A673 (cell line): Measurements from ENCODE around the gene BICD1. TPM values are rescaled to one million over a fixed set of nuclear protein-coding genes. Genes with fewer than 3 reads are reported as not detected.

Source experiments
- BruUV-seq: library from RNA; stranded (reverse); fragments of 400-500 nt; replicated peaks from 2 replicates; lab custom pipeline; 2021; lab: Mats Ljungman, UMichigan
- CTCF ChIA-PET: fragments of 300-600 bp; sonication (Branson Sonifier 250); formaldehyde crosslinking; loops from one replicate; lab custom pipeline; 2022; ENCODE audit warnings: antibody characterized with exemption; lab: Charles Lee
- POLR2A ChIA-PET: fragments of 300-600 bp; sonication (Branson Sonifier 250); formaldehyde crosslinking; loops from one replicate; lab custom pipeline; 2022; ENCODE audit warnings: antibody characterized with exemption; ENCODE audit not compliant: low non-redundant PET; lab: Charles Lee
- DNase-seq: peaks from one replicate; pipeline ENCODE4 v3.0.0-alpha.2; 2015; ENCODE audit warnings: low spot score
- H3K27ac ChIP-seq: fragments of 200-600 bp; sonication (generic); 2 replicates; pipeline ENCODE4 v1.5.1; 2016; ENCODE audit warnings: mixed run types, low read depth, mild to moderate bottlenecking, mixed read lengths, antibody characterized with exemption, low read length; ENCODE audit not compliant: poor library complexity, severe bottlenecking
- H3K27me3 ChIP-seq: fragments of 200-600 bp; sonication (generic); replicated peaks from 2 replicates; pipeline ENCODE4 v1.6.1; 2017; ENCODE audit warnings: mixed run types, low read depth, mild to moderate bottlenecking, mixed read lengths, antibody characterized with exemption, low read length; ENCODE audit not compliant: insufficient read depth, poor library complexity
- H3K36me3 ChIP-seq: fragments of 200-600 bp; sonication (generic); 2 replicates; pipeline ENCODE4 v1.6.1; 2016; ENCODE audit warnings: mixed run types, mild to moderate bottlenecking, mixed read lengths, antibody characterized with exemption, low read length; ENCODE audit not compliant: insufficient read depth, poor library complexity, severe bottlenecking
- H3K4me1 ChIP-seq: fragments of 200-600 bp; sonication (generic); 2 replicates; pipeline ENCODE4 v1.6.1; 2017; ENCODE audit warnings: mixed run types, mild to moderate bottlenecking, mixed read lengths, antibody characterized with exemption, low read length; ENCODE audit not compliant: insufficient read depth, poor library complexity, severe bottlenecking
- H3K4me3 ChIP-seq: fragments of 200-600 bp; sonication (generic); 2 replicates; pipeline ENCODE4 v1.5.1; 2016; ENCODE audit warnings: low read depth, mixed run types, mild to moderate bottlenecking, mixed read lengths, low read length; ENCODE audit not compliant: poor library complexity, severe bottlenecking
- H3K9me3 ChIP-seq: fragments of 200-600 bp; sonication (generic); 2 replicates; pipeline ENCODE4 v1.6.1; 2016; ENCODE audit warnings: mixed run types, low read depth, mild to moderate bottlenecking, mixed read lengths, antibody characterized with exemption, low read length; ENCODE audit not compliant: poor library complexity, severe bottlenecking
- CTCF ChIP-seq: fragments of 300-800, 200-600 bp; sonication (generic); conservative IDR thresholded peaks from 2 replicates; pipeline ENCODE4 v1.5.1; 2017; ENCODE audit warnings: low read depth, mild to moderate bottlenecking, antibody characterized with exemption, low read length, moderate library complexity, mixed read lengths
- EZH2 ChIP-seq: fragments of 200-600 bp; sonication (generic); IDR thresholded peaks from 2 replicates; pipeline ENCODE4 v1.6.1; 2017; ENCODE audit warnings: borderline replicate concordance, low read depth, mild to moderate bottlenecking, mixed read lengths, antibody characterized with exemption, low read length; ENCODE audit not compliant: poor library complexity, severe bottlenecking
- intact Hi-C: fragments of 100-400 bp; cut with micrococcal nuclease; formaldehyde crosslinking; loops from one replicate; pipeline ENCODE4 v1.10.0; 2022; ENCODE audit not compliant: unreplicated experiment
- total RNA-seq: library from RNA; stranded (reverse); gene quantifications from 2 replicates; pipeline ENCODE4 v1.2.3, GENCODE V29; 2021

Gene BICD1
- total RNA-seq, 1 experiment from 2014 or later = 50.2 TPM

GRCh38 chr12:32242641-32243040 is 136.0 kb downstream of the BICD1 start:
- Histone ChIP-seq H3K9me3 (peaks cover under 1% of the 10 kb centered on the region), H3K27ac (no peak overlapping the region), H3K4me3 (no peak overlapping the region), H3K4me1 (no peaks in the 10 kb centered on the region), H3K36me3 (no peaks in the 10 kb centered on the region), H3K27me3 (no peaks in the 10 kb centered on the region)
- intact Hi-C loops = loop anchor here (10.0 kb wide), 1 partner anchor 58 kb away; no protein-coding TSS in a partner anchor
- ChIA-PET CTCF (no interaction called here), POLR2A (no interaction called here)
- no TSS peak for BruUV-seq
- no peak for TF ChIP-seq EZH2
- no peak for TF ChIP-seq CTCF
- no peak for DNase-seq

GRCh38 chr12:32248441-32249140 is 141.9 kb downstream of the BICD1 start:
- ChIA-PET CTCF (no interaction called here), POLR2A (no interaction called here)
- Histone ChIP-seq H3K9me3 (no peaks in the 10 kb centered on the region), H3K4me1 (peaks cover 8% of the 10 kb centered on the region), H3K36me3 (no peaks in the 10 kb centered on the region), H3K4me3 (no peak overlapping the region), H3K27ac (peak overlapping the region; percentile 35), H3K27me3 (no peaks in the 10 kb centered on the region)
- intact Hi-C loops = loop anchor here (10.0 kb wide), 1 partner anchor 64 kb away; no protein-coding TSS in a partner anchor
- no TSS peak for BruUV-seq
- peak; percentile 33 for DNase-seq
- TF ChIP-seq CTCF (no peak), EZH2 (no peak)

GRCh38 chr12:32249777-32250176 is 143.1 kb downstream of the BICD1 start:
- Histone ChIP-seq H3K4me1 (peaks cover 8% of the 10 kb centered on the region), H3K27ac (no peak overlapping the region), H3K4me3 (no peak overlapping the region), H3K9me3 (no peaks in the 10 kb centered on the region), H3K27me3 (no peaks in the 10 kb centered on the region), H3K36me3 (no peaks in the 10 kb centered on the region)
- DNase-seq = peak; percentile 23
- ChIA-PET CTCF (interaction anchor here (1.0 kb wide), 1 partner anchor 62 kb away, joined by 3 read pairs; no protein-coding TSS in a partner anchor), POLR2A (no interaction called here)
- TF ChIP-seq CTCF = no peak
- TF ChIP-seq EZH2 = no peak
- intact Hi-C loops = loop anchor here (10.0 kb wide), 1 partner anchor 65 kb away; no protein-coding TSS in a partner anchor
- no TSS peak for BruUV-seq
